Neural cell (in vitro differentiated cells): ENCODE measurements around the gene ASPHD1.

Experiments
- EP300 ChIP-seq: fragments of 450-650 bp; conservative IDR thresholded peaks from 2 replicates; pipeline ENCODE4 v1.6.1; 2014; ENCODE audit warnings: antibody characterized with exemption, mild to moderate bottlenecking, moderate library complexity; ENCODE audit not compliant: poor library complexity, severe bottlenecking
- TAF1 ChIP-seq: IDR thresholded peaks from 2 replicates; pipeline ENCODE4 v1.6.1; 2012; ENCODE audit warnings: low read depth

DNA sequence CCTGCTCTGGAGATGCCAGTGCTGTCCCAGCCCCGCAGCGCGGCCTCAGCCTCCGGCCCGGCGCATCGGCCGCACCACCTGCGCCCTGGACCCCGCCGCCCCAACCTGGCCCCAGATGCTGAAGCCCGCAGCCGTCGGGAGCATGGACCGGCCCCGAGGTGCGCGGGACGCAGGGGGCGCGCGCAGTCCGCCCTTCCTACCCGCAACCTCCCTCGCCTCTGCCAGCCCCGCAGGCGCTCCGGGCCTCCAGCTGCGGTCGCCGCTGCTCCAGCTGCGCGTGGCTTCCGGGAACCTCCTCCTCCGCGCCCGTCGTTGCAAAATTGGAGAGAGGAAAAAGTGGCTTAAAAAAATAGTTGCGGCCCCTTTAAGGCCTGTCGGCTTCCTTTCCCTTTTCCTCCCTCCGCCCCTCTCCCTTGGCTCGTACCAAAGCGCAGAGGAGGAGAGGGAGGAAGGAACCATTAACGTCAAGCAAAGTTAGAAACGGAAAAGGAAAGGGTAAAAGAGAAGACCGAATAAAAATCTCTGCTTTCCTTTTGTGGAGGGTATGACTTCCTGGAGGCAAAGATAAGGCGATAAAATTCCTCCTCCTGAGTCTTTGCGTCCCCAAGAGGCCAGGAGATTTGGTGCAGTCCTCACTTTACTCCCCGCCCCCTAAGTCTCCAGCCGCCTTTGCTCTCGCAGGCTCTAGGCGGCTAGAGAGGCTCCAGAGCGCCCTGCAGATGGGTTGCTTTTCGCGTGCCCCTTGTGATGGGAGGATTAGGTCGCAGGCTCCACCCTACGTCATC lies 37.2 kb upstream of the ASPHD1 start, which contains the start of gene CDIPT:
- peak; percentile 62 for TF ChIP-seq EP300
- TF ChIP-seq TAF1: peak; percentile 51
